Lower lobe of right lung (tissue), 2 donors: ENCODE results near the gene BRINP2. TPM values are rescaled to one million over a fixed set of nuclear protein-coding genes. Genes with fewer than 3 reads are reported as not detected.

Experiments
- ATAC-seq, 2 donors: fragments of 200-7000 bp; cut with Tn5 transposase; one replicate each; pipeline ENCODE4 v1.9.1; 2020 to 2022; ENCODE audit warnings: mild to moderate bottlenecking in 2 of 2, moderate library complexity in 2 of 2
- DNase-seq: peaks from one replicate; pipeline ENCODE4 v3.0.0-alpha.2; 2020
- H3K27ac ChIP-seq: fragments of 200-600 bp; one replicate; pipeline ENCODE4 v1.8.0; 2022
- H3K27me3 ChIP-seq: fragments of 200-600 bp; one replicate; pipeline ENCODE4 v1.8.0; 2022; ENCODE audit warnings: low read depth
- H3K36me3 ChIP-seq: fragments of 200-600 bp; one replicate; pipeline ENCODE4 v1.8.0; 2022; ENCODE audit warnings: mild to moderate bottlenecking
- H3K4me1 ChIP-seq: fragments of 200-600 bp; one replicate; pipeline ENCODE4 v1.8.0; 2022
- H3K4me3 ChIP-seq: fragments of 200-600 bp; one replicate; pipeline ENCODE4 v1.8.0; 2022; ENCODE audit warnings: mild to moderate bottlenecking
- H3K9me3 ChIP-seq: fragments of 200-600 bp; one replicate; pipeline ENCODE4 v1.8.0; 2022
- intact Hi-C: fragments of 100-400 bp; cut with DNase I; formaldehyde crosslinking; loops from one replicate; pipeline ENCODE4 v1.11.0; 2022
- total RNA-seq: library from RNA; stranded (reverse); fragmentation: NEBNext Ultra II Directional; extraction: Animal tissue kit (Norgen Biotek cat#: 25700); gene quantifications from one replicate; pipeline ENCODE4 v1.2.1, GENCODE V29; 2021
- TF ChIP-seq, protein P1 (sequence below): fragments of 200-600 bp; IDR thresholded peaks from one replicate; pipeline ENCODE4 v1.8.0; 2022; ENCODE audit warnings: antibody characterized with exemption, mild to moderate bottlenecking
- donor health status: DM: no; HTN: yes; CAD: no; lungs with severe emphysema.

BRINP2 gene
- total RNA-seq, 1 donor from 2014 or later = not detected

DNA sequence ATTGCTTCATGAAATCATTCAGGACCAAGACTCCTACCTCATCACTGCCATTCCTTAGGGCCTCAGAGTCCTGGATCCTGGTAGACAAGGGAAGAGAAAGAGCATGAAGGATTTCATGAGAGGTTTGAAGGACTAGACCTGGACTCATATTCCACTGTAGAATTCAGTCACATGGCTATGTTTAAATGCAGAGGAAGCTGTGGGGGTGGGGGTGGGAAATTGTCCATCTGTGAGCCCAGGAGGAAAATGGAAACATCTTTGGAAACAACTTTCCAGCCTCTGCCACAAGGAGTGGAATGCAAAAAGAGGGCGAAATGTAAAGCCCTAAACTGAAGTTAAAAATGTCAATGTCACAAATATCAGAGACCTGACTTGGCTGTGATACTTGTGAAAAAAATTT is 73.0 kb downstream of the BRINP2 start:
- Histone ChIP-seq H3K27ac (no peak overlapping the region), H3K4me1 (no peaks in the 10 kb centered on the region), H3K9me3 (no peaks in the 10 kb centered on the region), H3K27me3 (no peaks in the 10 kb centered on the region), H3K36me3 (no peaks in the 10 kb centered on the region), H3K4me3 (no peak overlapping the region)
- no peak for ATAC-seq
- DNase-seq = no peak
- intact Hi-C loops = no loop called here
- TF ChIP-seq, protein P1, sequence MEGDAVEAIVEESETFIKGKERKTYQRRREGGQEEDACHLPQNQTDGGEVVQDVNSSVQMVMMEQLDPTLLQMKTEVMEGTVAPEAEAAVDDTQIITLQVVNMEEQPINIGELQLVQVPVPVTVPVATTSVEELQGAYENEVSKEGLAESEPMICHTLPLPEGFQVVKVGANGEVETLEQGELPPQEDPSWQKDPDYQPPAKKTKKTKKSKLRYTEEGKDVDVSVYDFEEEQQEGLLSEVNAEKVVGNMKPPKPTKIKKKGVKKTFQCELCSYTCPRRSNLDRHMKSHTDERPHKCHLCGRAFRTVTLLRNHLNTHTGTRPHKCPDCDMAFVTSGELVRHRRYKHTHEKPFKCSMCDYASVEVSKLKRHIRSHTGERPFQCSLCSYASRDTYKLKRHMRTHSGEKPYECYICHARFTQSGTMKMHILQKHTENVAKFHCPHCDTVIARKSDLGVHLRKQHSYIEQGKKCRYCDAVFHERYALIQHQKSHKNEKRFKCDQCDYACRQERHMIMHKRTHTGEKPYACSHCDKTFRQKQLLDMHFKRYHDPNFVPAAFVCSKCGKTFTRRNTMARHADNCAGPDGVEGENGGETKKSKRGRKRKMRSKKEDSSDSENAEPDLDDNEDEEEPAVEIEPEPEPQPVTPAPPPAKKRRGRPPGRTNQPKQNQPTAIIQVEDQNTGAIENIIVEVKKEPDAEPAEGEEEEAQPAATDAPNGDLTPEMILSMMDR = no peak

DNA sequence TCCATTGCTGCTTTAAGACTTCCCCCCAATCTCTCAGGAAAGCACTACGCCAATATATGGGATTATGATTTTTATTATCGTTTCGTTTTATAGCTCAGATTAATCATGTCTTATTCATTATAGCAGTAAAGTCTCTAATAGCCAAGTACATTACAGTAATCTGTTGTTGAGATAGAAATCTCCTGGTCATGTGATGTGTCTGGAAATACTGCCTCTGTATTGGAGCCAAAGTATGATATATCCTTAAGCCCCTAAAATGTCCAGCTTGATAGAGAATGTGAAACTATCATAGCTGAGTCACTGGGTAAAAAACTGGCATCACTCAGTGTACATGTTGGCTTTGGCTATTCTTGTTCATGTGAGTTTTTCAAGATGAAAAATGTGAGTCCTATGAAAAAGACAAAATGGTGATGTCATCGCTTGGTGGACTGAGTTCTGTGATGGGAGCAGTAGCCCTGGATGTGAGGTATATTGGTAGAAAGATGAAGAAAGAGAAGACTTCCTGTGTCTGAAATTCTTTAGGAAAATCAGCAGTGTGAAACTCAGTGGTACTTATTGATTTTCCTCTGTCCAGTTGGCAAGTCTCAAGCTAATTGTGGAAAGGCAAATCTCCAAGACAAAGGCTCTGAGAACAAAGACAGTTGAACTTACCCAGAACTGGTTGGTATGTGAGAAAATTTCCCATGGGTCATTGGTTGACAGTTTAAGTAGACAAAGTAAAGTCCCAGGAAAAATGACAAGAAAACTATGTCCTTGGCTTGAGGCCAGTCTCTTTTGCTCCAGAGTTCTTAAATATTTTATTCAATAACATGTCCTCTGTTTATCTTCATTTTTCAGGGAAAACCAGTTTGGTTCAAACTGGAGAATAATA is 76.2 kb downstream of the BRINP2 start:
- DNase-seq = no peak
- intact Hi-C loops = no loop called here
- H3K36me3 ChIP-seq = no peaks in the 10 kb centered on the region
- H3K4me1 ChIP-seq = no peaks in the 10 kb centered on the region
- no peaks in the 10 kb centered on the region for H3K27me3 ChIP-seq
- H3K27ac ChIP-seq = no peak overlapping the region
- TF ChIP-seq, protein P1 = no peak
- no peak for ATAC-seq
- no peak overlapping the region for H3K4me3 ChIP-seq
- no peaks in the 10 kb centered on the region for H3K9me3 ChIP-seq

DNA sequence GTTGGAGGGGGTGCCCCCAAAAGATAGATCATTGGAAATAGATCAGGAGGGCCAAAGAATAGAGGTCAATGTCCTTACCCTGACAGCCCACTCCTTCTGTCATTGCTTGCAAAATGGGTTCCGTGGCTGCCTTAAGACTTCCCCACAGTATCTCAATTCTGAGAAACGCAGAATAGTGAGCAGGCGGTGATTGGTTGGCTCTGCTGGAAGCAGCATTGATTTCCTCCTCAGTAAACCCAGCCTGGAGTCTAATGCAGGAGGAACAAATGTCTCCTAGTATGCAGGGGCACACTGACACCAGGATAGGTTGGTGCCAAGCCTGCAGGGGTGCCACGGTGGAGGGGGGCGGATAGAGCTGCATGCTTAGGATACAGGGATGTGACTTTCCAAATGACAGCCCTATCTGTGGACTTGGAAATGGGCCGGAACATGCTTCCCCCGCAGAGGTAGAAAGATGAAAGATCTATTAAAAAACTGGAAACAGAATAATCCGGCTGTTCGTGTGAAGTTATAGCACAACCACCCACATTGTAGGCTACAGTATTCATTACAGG is 76.9 kb downstream of the BRINP2 start:
- H3K27me3 ChIP-seq = no peaks in the 10 kb centered on the region
- H3K27ac ChIP-seq = no peak overlapping the region
- no peak for ATAC-seq
- no peak for DNase-seq
- H3K36me3 ChIP-seq = no peaks in the 10 kb centered on the region
- H3K4me1 ChIP-seq = no peaks in the 10 kb centered on the region
- H3K4me3 ChIP-seq = no peak overlapping the region
- H3K9me3 ChIP-seq = no peaks in the 10 kb centered on the region
- TF ChIP-seq, protein P1 = no peak
- intact Hi-C loops = no loop called here

DNA sequence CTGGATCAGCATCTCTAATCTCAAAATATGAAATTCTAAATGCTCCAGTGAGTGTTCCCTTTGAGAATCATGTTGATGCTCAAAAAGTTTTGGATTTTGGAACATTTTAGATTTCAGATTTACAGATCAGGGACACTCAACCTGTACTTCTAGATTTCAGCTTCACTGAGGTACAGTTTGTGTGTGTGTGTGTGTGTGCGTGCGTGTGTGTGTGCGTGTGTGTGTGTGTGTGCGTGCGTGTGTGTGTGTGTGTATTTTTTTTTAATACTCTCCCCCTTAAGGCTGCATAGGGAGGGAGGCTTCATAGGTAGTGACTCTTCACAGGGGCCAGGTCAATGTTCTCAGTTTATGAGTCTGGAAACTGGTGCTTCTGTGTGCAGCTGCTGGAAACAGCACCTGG is 77.5 kb downstream of the BRINP2 start:
- ATAC-seq (no peak), DNase-seq (no peak)
- TF ChIP-seq, protein P1 = no peak
- H3K27me3 ChIP-seq = no peaks in the 10 kb centered on the region
- intact Hi-C loops = no loop called here
- no peak overlapping the region for H3K4me3 ChIP-seq
- H3K27ac ChIP-seq = no peak overlapping the region
- no peaks in the 10 kb centered on the region for H3K9me3 ChIP-seq
- no peaks in the 10 kb centered on the region for H3K4me1 ChIP-seq
- no peaks in the 10 kb centered on the region for H3K36me3 ChIP-seq

DNA sequence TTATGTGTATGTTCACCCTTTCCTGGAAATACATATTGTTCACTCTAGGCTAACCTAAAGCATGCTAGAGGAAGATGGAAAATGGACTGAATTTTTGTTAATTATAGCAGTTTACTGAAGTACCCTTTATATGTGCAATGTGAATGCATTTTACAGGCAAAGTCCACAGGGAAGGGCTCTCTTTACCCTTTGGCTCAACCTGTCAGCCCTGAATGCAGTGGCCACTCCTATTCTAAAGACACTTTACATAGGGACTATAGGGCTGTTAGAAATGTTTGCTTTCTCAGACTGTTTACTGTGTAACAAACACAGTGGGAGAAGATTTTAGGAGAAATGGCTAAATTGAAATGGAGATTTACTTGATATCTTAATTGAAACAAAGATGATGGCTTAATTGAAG is 78.5 kb downstream of the BRINP2 start:
- TF ChIP-seq, protein P1 = no peak
- ATAC-seq = no peak
- Histone ChIP-seq H3K9me3 (no peaks in the 10 kb centered on the region), H3K4me3 (no peak overlapping the region), H3K27me3 (no peaks in the 10 kb centered on the region), H3K27ac (no peak overlapping the region), H3K4me1 (no peaks in the 10 kb centered on the region), H3K36me3 (no peaks in the 10 kb centered on the region)
- intact Hi-C loops = no loop called here
- no peak for DNase-seq
